Tibial artery (tissue), 4 donors: ENCODE results near the gene SEC24D.
A peak's percentile ranks its signal among the peaks of the same experiment; 100 is the strongest.

Experiments used
- DNase-seq, 2 donors: peaks; one replicate each; pipeline ENCODE4 v3.0.0-alpha.2; 2019
- H3K27ac ChIP-seq, 2 donors: fragments of 200-600 bp; sonication (generic) in 1 of 2; 1 replicate in 1 of 2; 2 replicates in 1 of 2; pipeline ENCODE4 v1.5.1; 2018 to 2019; ENCODE audit warnings: mild to moderate bottlenecking in 1 of 2
- H3K27me3 ChIP-seq, 2 donors: fragments of 200-600 bp; sonication (generic) in 1 of 2; one replicate each; pipeline versions ENCODE4 v1.5.1 to v1.6.0; 2016 to 2019
- H3K36me3 ChIP-seq, 3 donors: fragments of 200-600 bp; sonication (generic) in 2 of 3; one replicate each; pipeline ENCODE4 v1.5.1; 2016 to 2019; ENCODE audit warnings: mild to moderate bottlenecking in 2 of 3
- H3K4me1 ChIP-seq, 4 donors: fragments of 200-600 bp; sonication (generic) in 2 of 4; 1 replicate in 3 of 4; 2 replicates in 1 of 4; pipeline ENCODE4 v1.5.1; 2016 to 2019
- H3K4me3 ChIP-seq, 2 donors: fragments of 200-600 bp; sonication (generic) in 1 of 2; 1 replicate in 1 of 2; 2 replicates in 1 of 2; pipeline ENCODE4 v1.5.1; 2018 to 2019; ENCODE audit warnings: mild to moderate bottlenecking in 2 of 2
- H3K9me3 ChIP-seq, 3 donors: fragments of 200-600 bp; sonication (generic) in 1 of 3; one replicate each; pipeline ENCODE4 v1.5.1; 2016 to 2019
- intact Hi-C: fragments of 100-400 bp; cut with DNase I; formaldehyde crosslinking; loops from one replicate; pipeline ENCODE4 v1.15.0; 2023; ENCODE audit warnings: low total_unique reads
- TF ChIP-seq, protein P1 (sequence below), 2 experiments: fragments of 200-600 bp in 1 of 2; fragments of 450-650 bp in 1 of 2; IDR thresholded peaks; one replicate each; pipeline ENCODE4 v1.5.1; 2017 to 2019; ENCODE audit warnings: antibody characterized with exemption in 2 of 2, mild to moderate bottlenecking in 1 of 2, moderate library complexity in 1 of 2

The SEC24D gene

DNA sequence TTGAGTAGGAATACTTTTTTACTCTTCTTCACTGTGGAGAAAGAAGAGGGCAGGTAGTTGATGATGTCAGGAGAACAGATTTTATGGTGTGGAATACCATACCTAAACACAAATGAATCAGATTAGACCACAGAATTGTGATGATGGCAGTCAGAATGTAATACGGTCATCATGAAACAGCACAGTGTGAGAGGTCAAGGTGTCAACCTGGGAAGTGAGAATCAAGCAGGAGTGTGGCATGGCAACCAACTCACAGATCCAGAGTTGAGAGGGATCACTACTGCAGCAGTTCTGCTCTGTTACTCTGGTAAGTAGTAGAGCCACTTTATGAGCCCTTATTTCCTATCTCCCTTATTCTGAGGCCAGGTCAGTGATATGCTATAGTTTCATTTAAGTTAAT lies 123.1 kb downstream of the SEC24D start:
- Histone ChIP-seq H3K4me3 (no peak overlapping the region), H3K27me3 (no peaks in the 10 kb centered on the region), H3K9me3 (no peaks in the 10 kb centered on the region), H3K27ac (no peak overlapping the region), H3K4me1 (no peaks in the 10 kb centered on the region), H3K36me3 (peaks cover 29 to 60% (median 36%) of the 10 kb centered on the region in 3 donors)
- no peak for DNase-seq
- intact Hi-C loops = no loop called here
- TF ChIP-seq, protein P1, sequence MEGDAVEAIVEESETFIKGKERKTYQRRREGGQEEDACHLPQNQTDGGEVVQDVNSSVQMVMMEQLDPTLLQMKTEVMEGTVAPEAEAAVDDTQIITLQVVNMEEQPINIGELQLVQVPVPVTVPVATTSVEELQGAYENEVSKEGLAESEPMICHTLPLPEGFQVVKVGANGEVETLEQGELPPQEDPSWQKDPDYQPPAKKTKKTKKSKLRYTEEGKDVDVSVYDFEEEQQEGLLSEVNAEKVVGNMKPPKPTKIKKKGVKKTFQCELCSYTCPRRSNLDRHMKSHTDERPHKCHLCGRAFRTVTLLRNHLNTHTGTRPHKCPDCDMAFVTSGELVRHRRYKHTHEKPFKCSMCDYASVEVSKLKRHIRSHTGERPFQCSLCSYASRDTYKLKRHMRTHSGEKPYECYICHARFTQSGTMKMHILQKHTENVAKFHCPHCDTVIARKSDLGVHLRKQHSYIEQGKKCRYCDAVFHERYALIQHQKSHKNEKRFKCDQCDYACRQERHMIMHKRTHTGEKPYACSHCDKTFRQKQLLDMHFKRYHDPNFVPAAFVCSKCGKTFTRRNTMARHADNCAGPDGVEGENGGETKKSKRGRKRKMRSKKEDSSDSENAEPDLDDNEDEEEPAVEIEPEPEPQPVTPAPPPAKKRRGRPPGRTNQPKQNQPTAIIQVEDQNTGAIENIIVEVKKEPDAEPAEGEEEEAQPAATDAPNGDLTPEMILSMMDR (IDR thresholded peaks at IDR 0.05) = no peak

DNA sequence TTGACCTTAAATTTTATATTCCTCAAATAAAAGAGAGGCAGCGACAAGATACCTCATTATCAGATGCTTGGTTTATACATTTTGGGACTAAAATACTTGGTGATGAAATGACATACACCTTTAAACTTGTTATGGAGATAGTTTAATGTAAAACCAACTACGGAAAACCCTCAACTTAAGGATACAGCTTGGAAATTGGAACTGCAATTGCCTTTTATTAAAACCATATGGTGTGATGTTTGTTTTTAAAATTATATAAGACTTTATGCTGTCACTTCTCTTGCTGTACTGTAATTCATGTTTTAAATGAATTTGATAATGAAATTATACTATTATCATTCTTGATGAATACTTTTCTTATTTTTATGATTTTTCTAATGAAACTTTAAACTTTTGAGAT lies 124.9 kb downstream of the SEC24D start:
- no peaks in the 10 kb centered on the region for H3K27me3 ChIP-seq
- intact Hi-C loops = no loop called here
- DNase-seq = no peak
- H3K9me3 ChIP-seq = no peaks in the 10 kb centered on the region
- TF ChIP-seq, protein P1 (IDR thresholded peaks at IDR 0.05) = no peak
- no peak overlapping the region for H3K4me3 ChIP-seq
- H3K27ac ChIP-seq = no peak overlapping the region
- no peaks in the 10 kb centered on the region for H3K4me1 ChIP-seq
- H3K36me3 ChIP-seq = peaks cover 42 to 77% (median 49%) of the 10 kb centered on the region in 3 donors

DNA sequence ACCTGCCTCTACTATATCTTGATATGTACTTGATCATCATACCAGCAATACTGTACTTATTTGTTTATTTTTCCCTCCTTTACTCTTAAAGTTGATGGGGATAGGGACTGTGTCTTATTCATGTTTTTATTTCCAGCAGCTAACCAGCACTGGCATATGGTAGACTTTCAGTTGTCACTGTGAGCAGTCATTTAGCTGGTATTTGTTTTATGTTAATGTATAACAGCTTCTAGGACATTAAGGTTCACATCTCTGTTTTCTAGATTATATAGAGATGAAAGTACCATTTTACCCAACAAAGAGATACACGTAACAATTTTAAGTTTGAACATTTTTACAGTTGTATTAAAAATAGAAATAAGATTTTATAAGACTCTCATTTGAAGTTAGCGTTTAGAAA lies 132.8 kb downstream of the SEC24D start:
- no peak for DNase-seq
- Histone ChIP-seq H3K4me1 (no peaks in the 10 kb centered on the region), H3K27me3 (no peaks in the 10 kb centered on the region), H3K9me3 (no peaks in the 10 kb centered on the region), H3K4me3 (no peak overlapping the region), H3K36me3 (peaks cover 53 to 92% (median 63%) of the 10 kb centered on the region in 3 donors), H3K27ac (no peak overlapping the region)
- intact Hi-C loops = no loop called here
- TF ChIP-seq, protein P1 (IDR thresholded peaks at IDR 0.05) = no peak

DNA sequence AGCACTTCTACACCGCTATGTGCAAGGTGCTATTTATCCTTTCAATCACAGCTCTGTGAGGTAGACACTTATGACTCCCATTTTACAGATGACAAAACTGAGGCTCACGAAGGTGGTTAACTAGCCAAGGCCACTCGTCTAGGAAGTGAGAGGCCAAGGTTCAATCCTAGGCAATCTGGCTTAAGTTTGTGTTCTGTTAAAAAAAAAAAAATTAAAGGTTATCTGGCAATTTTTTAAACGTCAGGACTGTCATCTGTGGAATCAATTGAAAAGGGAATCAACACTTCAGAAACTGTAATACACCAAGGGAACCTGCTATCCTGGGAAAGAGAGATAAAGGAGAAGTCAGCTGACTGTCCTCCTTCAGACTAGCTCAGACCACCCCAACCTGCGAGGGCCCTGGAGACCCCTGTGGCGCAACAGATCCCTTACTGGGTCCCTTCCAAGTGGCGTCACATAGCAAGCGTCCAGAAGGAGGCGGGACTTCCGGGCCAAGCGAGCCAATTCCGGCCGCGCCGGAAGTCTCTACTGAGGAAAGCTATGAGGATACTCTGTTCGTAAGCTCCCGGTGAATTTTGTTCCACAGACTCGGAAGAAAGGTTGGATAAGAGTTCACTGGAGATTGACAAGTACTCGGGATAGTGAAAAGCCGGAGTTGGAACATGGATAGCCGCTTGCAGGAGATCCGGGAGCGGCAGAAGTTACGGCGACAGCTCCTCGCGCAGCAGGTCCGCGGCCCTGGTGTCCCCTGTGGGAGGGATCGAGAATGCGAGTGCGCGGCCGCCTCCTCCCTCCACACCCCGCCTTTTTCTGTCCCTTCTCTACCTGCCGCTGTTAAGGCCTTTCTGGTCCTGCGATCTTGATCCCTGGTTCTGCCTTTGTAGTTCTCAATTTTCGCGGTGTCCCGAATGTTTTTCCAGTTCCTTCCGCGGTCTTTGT lies 150.8 kb downstream of the SEC24D start, which contains the start of gene METTL14:
Gene METTL14 (plus strand): TSS at position 520 of the 939 bp plus-strand sequence. CDS start 143 bp downstream, at position 663.
- Histone ChIP-seq H3K27me3 (no peaks in the 10 kb centered on the region), H3K4me1 (peaks cover 0 to 22% (median 15%) of the 10 kb centered on the region in 4 donors), H3K4me3 (peak within 1 kb of the TSS; percentile 60 to 77), H3K27ac (peak within 1 kb of the TSS; percentile 81 to 90), H3K36me3 (peaks cover 24 to 25% (median 24%) of the 10 kb centered on the region in 3 donors), H3K9me3 (no peaks in the 10 kb centered on the region)
- intact Hi-C loops = no loop called here
- TF ChIP-seq, protein P1 (IDR thresholded peaks at IDR 0.05) = peak in 1 of 2 experiments; percentile 36
- peak; percentile 94 to 95 for DNase-seq

DNA sequence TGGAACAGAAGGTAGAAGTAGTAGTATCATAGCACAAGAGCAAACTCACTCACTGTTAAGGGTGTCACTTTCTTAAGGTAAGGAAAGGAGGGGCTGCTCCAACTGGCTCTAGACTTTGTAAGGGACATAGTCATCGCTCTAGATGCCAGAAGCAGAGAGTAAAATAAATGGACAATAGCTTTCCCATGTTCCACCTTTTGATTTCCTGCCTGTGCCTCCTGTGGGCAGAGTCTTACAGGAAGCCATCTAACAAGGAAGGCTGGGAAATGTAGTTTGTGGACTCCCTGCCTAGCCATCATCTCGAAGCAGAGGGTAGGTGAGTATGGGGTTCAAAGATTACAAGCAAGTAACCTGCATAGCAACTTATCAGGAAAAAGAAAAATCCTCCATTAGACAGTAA lies 152.4 kb downstream of the SEC24D start:
- Histone ChIP-seq H3K4me1 (peaks cover 0 to 22% (median 15%) of the 10 kb centered on the region in 4 donors), H3K27ac (no peak overlapping the region), H3K36me3 (peaks cover 7 to 8% (median 8%) of the 10 kb centered on the region in 3 donors), H3K9me3 (no peaks in the 10 kb centered on the region), H3K4me3 (no peak overlapping the region), H3K27me3 (no peaks in the 10 kb centered on the region)
- DNase-seq = no peak
- intact Hi-C loops = no loop called here
- TF ChIP-seq, protein P1 (IDR thresholded peaks at IDR 0.05) = no peak
